ENCODE data around the gene RGS8. TPM values are rescaled to one million over a fixed set of nuclear protein-coding genes. Genes with fewer than 3 reads are reported as not detected.

Gene RGS8
- total RNA-seq, 1 experiment from 2014 or later: not detected

DNA sequence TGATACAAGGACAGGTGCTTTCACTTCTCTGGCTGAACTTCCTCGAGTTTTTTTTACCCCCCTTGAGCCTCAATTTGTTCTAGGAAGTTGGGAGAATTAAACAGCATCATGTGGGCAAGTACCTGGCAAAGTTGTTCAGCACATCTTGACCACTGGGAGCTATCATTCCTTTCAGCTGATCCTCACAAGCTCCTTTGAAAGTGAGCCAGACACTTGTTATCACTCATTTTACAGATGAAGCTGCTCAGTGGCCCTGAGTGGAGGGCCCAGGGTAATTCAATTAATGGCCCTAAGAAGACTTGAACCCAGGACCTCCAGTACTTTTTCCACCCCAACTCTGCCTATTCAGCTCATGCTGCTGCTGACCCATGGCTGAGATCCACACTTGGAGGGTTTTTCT is 2.0 kb downstream of the RGS8 start:
- H3K4me1 ChIP-seq (ENCODE audit: control insufficient read depth, insufficient read depth, low read length): no peaks in the 10 kb centered on the region
- DNase-seq (ENCODE audit: low read depth, low spot score): no peak
- ATAC-seq: no peak
- no peaks in the 10 kb centered on the region for H3K36me3 ChIP-seq (ENCODE audit: control insufficient read depth, insufficient read depth, low read length)
- H3K9me3 ChIP-seq (ENCODE audit: control insufficient read depth, insufficient read depth, low read depth, low read length): no peaks in the 10 kb centered on the region
- intact Hi-C loops (cut with micrococcal nuclease; ENCODE audit: unreplicated experiment) (no loop called here), in situ Hi-C loops (cut with HindIII; ENCODE audit: low pct_unique_long_range_greater_than_20kb, low sequenced_read_pairs) (no loop called here)
- no peak overlapping the region for H3K27ac ChIP-seq (ENCODE audit: low read length)
- POLR2A ChIA-PET: no interaction called here
- peaks cover 3% of the 10 kb centered on the region; the same call in 1 of the 2 replicates for H3K27me3 ChIP-seq (ENCODE audit: control insufficient read depth, insufficient read depth, low read length)
- no peak overlapping the region for H3K4me3 ChIP-seq (ENCODE audit: low read depth in 2 of 2, low read length in 2 of 2)
- no TSS peak for BruUV-seq (replicated peaks)
- TF ChIP-seq, protein P1, sequence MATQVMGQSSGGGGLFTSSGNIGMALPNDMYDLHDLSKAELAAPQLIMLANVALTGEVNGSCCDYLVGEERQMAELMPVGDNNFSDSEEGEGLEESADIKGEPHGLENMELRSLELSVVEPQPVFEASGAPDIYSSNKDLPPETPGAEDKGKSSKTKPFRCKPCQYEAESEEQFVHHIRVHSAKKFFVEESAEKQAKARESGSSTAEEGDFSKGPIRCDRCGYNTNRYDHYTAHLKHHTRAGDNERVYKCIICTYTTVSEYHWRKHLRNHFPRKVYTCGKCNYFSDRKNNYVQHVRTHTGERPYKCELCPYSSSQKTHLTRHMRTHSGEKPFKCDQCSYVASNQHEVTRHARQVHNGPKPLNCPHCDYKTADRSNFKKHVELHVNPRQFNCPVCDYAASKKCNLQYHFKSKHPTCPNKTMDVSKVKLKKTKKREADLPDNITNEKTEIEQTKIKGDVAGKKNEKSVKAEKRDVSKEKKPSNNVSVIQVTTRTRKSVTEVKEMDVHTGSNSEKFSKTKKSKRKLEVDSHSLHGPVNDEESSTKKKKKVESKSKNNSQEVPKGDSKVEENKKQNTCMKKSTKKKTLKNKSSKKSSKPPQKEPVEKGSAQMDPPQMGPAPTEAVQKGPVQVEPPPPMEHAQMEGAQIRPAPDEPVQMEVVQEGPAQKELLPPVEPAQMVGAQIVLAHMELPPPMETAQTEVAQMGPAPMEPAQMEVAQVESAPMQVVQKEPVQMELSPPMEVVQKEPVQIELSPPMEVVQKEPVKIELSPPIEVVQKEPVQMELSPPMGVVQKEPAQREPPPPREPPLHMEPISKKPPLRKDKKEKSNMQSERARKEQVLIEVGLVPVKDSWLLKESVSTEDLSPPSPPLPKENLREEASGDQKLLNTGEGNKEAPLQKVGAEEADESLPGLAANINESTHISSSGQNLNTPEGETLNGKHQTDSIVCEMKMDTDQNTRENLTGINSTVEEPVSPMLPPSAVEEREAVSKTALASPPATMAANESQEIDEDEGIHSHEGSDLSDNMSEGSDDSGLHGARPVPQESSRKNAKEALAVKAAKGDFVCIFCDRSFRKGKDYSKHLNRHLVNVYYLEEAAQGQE (IDR thresholded peaks at IDR 0.05; ENCODE audit: insufficient read depth in 1 of 2, low read depth in 2 of 2, low read length in 1 of 2): no peak
- TF ChIP-seq, protein P2, sequence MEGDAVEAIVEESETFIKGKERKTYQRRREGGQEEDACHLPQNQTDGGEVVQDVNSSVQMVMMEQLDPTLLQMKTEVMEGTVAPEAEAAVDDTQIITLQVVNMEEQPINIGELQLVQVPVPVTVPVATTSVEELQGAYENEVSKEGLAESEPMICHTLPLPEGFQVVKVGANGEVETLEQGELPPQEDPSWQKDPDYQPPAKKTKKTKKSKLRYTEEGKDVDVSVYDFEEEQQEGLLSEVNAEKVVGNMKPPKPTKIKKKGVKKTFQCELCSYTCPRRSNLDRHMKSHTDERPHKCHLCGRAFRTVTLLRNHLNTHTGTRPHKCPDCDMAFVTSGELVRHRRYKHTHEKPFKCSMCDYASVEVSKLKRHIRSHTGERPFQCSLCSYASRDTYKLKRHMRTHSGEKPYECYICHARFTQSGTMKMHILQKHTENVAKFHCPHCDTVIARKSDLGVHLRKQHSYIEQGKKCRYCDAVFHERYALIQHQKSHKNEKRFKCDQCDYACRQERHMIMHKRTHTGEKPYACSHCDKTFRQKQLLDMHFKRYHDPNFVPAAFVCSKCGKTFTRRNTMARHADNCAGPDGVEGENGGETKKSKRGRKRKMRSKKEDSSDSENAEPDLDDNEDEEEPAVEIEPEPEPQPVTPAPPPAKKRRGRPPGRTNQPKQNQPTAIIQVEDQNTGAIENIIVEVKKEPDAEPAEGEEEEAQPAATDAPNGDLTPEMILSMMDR (IDR thresholded peaks at IDR 0.05): no peak
- TF ChIP-seq SIN3A (IDR thresholded peaks at IDR 0.05; ENCODE audit: borderline replicate concordance, insufficient read depth, low read depth, low read length) (no peak), TCF7L2 (IDR thresholded peaks at IDR 0.05; ENCODE audit: low read depth, low read length) (no peak), POLR2AphosphoS5 (IDR thresholded peaks at IDR 0.05; ENCODE audit: low read depth, low read length) (no peak)
- CTCF ChIA-PET: no interaction called here

DNA sequence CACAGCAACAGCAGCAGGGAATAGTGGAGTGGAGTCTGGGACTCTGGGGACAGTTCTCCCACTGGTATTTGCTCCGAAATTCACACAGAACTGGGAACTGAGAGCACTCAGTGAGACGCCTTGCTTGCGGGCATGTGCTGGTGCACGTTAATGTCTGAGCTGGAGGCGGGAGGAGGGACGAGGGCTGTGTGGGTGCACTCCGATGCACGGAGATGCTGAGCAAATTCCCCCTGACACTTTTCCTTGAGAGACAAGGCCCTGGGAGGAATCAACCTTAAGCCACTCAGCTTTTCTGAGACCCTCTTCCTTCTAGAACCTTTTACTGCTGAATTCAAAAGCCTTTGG is 2.8 kb downstream of the RGS8 start:
- TF ChIP-seq, protein P2 (IDR thresholded peaks at IDR 0.05): no peak
- TF ChIP-seq, protein P1 (IDR thresholded peaks at IDR 0.05; ENCODE audit: insufficient read depth in 1 of 2, low read depth in 2 of 2, low read length in 1 of 2): no peak
- no peak for TF ChIP-seq TCF7L2 (IDR thresholded peaks at IDR 0.05; ENCODE audit: low read depth, low read length)
- no peak for TF ChIP-seq SIN3A (IDR thresholded peaks at IDR 0.05; ENCODE audit: borderline replicate concordance, insufficient read depth, low read depth, low read length)
- TF ChIP-seq POLR2AphosphoS5 (IDR thresholded peaks at IDR 0.05; ENCODE audit: low read depth, low read length): no peak
- in situ Hi-C loops (cut with HindIII; ENCODE audit: low pct_unique_long_range_greater_than_20kb, low sequenced_read_pairs) (no loop called here), intact Hi-C loops (cut with micrococcal nuclease; ENCODE audit: unreplicated experiment) (no loop called here)
- DNase-seq (ENCODE audit: low read depth, low spot score): no peak
- H3K36me3 ChIP-seq (ENCODE audit: control insufficient read depth, insufficient read depth, low read length): no peaks in the 10 kb centered on the region
- H3K27ac ChIP-seq (ENCODE audit: low read length): no peak overlapping the region
- H3K4me1 ChIP-seq (ENCODE audit: control insufficient read depth, insufficient read depth, low read length): no peaks in the 10 kb centered on the region
- no peak overlapping the region for H3K4me3 ChIP-seq (ENCODE audit: low read depth in 2 of 2, low read length in 2 of 2)
- H3K9me3 ChIP-seq (ENCODE audit: control insufficient read depth, insufficient read depth, low read depth, low read length): no peaks in the 10 kb centered on the region
- no peak for ATAC-seq
- CTCF ChIA-PET: no interaction called here
- peaks cover 3% of the 10 kb centered on the region; the same call in 1 of the 2 replicates for H3K27me3 ChIP-seq (ENCODE audit: control insufficient read depth, insufficient read depth, low read length)
- POLR2A ChIA-PET: no interaction called here
- no TSS peak for BruUV-seq (replicated peaks)
